SU-DHL-6 (cell line): ENCODE results near the gene GP5.

Experiments used
- CTCF ChIP-seq: fragments of 200-600 bp; sonication (generic); IDR thresholded peaks from one replicate; pipeline ENCODE4 v1.5.1; 2017; ENCODE audit warnings: antibody characterized with exemption, mild to moderate bottlenecking, low read length, moderate library complexity; ENCODE audit not compliant: insufficient read depth, poor library complexity, severe bottlenecking
- EZH2phosphoT487 ChIP-seq: fragments of 200-600 bp; sonication (generic), shearing (Covaris generic); conservative IDR thresholded peaks from 2 replicates; pipeline ENCODE4 v1.6.1; 2018; ENCODE audit warnings: mild to moderate bottlenecking, antibody characterized with exemption, low read length, moderate library complexity, mixed read lengths

GRCh38 chr3:194365526-194365925, 33.5 kb downstream of the GP5 start:
- no peak for TF ChIP-seq CTCF
- no peak for TF ChIP-seq EZH2phosphoT487
